Fibroblast of peridontal ligament (primary cell): ENCODE measurements around the gene HIC1.

ENCODE experiments used
- DNase-seq: peaks from one replicate; pipeline ENCODE4 v3.0.0-alpha.2; 2010; ENCODE audit errors: extremely low read depth

HIC1 gene

GRCh38 chr17:2047590-2047989, 7.3 kb upstream of the HIC1 start:
- no peak for DNase-seq

GRCh38 chr17:2048805-2049204, 6.1 kb upstream of the HIC1 start:
- DNase-seq, result no peak

GRCh38 chr17:2049333-2050299, 5.3 kb upstream of the HIC1 start:
- peak; percentile 69 for DNase-seq

GRCh38 chr17:2050300-2051060, 4.4 kb upstream of the HIC1 start:
- DNase-seq, result peak; percentile 51

GRCh38 chr17:2051061-2051932, 3.6 kb upstream of the HIC1 start:
- peak; percentile 48 for DNase-seq

- no peak for DNase-seq
Observed at GRCh38 chr17:2051933-2052559, 2.9 kb upstream of the HIC1 start.

- DNase-seq, result peak; percentile 62
Observed at GRCh38 chr17:2053380-2054261, 1.3 kb upstream of the HIC1 start.

- no peak for DNase-seq
Observed at GRCh38 chr17:2054262-2054511, 716 bp upstream of the HIC1 start.

GRCh38 chr17:2055292-2056205, 646 bp downstream of the HIC1 start:
- DNase-seq, result no peak

GRCh38 chr17:2056206-2057174, 1.6 kb downstream of the HIC1 start:
- DNase-seq, result peak; percentile 45

GRCh38 chr17:2057175-2057759, 2.4 kb downstream of the HIC1 start:
- no peak for DNase-seq

- no peak for DNase-seq
Observed at GRCh38 chr17:2057760-2058585, 3.1 kb downstream of the HIC1 start.

GRCh38 chr17:2058586-2059546, 4.0 kb downstream of the HIC1 start:
- no peak for DNase-seq

- DNase-seq, result no peak
Observed at GRCh38 chr17:2059547-2060384, 4.9 kb downstream of the HIC1 start.

- DNase-seq, result no peak
Observed at GRCh38 chr17:2060385-2060658, 5.4 kb downstream of the HIC1 start.
